OCI-LY3 (cell line): ENCODE data around the gene UGT3A2.

ENCODE experiments used
- H2AFZ ChIP-seq: fragments of 200-600, 300-600 bp; shearing (Covaris generic); 2 replicates; pipeline ENCODE4 v1.6.0; 2014; ENCODE audit warnings: antibody characterized with exemption, low read depth, low read length
- H3K27ac ChIP-seq: fragments of 200-600, 300-600 bp; sonication (generic); 2 replicates; pipeline ENCODE4 v1.5.1; 2014; ENCODE audit warnings: mild to moderate bottlenecking, low read length, moderate library complexity, mixed read lengths
- H3K27me3 ChIP-seq: fragments of 200-600, 300-600 bp; sonication (generic); 2 replicates; pipeline ENCODE4 v1.6.1; 2014; ENCODE audit warnings: low read depth, low read length, mixed read lengths
- H3K36me3 ChIP-seq: fragments of 200-600, 300-600 bp; sonication (generic); replicated peaks from 2 replicates; pipeline ENCODE3; 2014; ENCODE audit warnings: low read depth, low read length, mixed read lengths
- H3K4me1 ChIP-seq: fragments of 300-600, 200-600 bp; sonication (generic); 2 replicates; pipeline ENCODE4 v1.6.1; 2014; ENCODE audit warnings: low read length, mixed read lengths
- H3K4me2 ChIP-seq: fragments of 200-600, 300-600 bp; sonication (generic); 2 replicates; pipeline ENCODE4 v1.6.1; 2014; ENCODE audit warnings: low read length, mixed read lengths
- H3K4me3 ChIP-seq: fragments of 300-600, 200-600 bp; sonication (generic); 2 replicates; pipeline ENCODE4 v1.5.1; 2014; ENCODE audit warnings: antibody characterized with exemption, mild to moderate bottlenecking, low read length, moderate library complexity
- H3K79me2 ChIP-seq: fragments of 300-600, 200-600 bp; shearing (Covaris generic); 2 replicates; pipeline ENCODE4 v1.6.1; 2014; ENCODE audit warnings: mild to moderate bottlenecking, low read length, mixed read lengths
- H3K9ac ChIP-seq: fragments of 300-600, 200-600 bp; shearing (Covaris generic); 2 replicates; pipeline ENCODE4 v1.6.0; 2014; ENCODE audit warnings: mild to moderate bottlenecking, low read length, moderate library complexity
- H3K9me3 ChIP-seq: fragments of 200-600, 300-600 bp; shearing (Covaris generic); 2 replicates; pipeline ENCODE4 v1.6.1; 2014; ENCODE audit warnings: low read length, mixed read lengths; ENCODE audit not compliant: insufficient read depth
- H4K20me1 ChIP-seq: fragments of 200-600, 300-600 bp; sonication (generic); 2 replicates; pipeline ENCODE4 v1.6.1; 2016; ENCODE audit warnings: low read length, mixed read lengths; ENCODE audit not compliant: insufficient read depth
- CTCF ChIP-seq: fragments of 200-600, 300-600 bp; sonication (generic); IDR thresholded peaks from 2 replicates; pipeline ENCODE4 v1.5.1; 2014; ENCODE audit warnings: antibody characterized with exemption, low read length, low read depth
- EZH2phosphoT487 ChIP-seq: fragments of 200-600 bp; shearing (Covaris generic); IDR thresholded peaks from 2 replicates; pipeline ENCODE4 v1.6.1; 2018; ENCODE audit warnings: antibody characterized with exemption, mixed run types, low read depth

Gene UGT3A2

GRCh38 chr5:36017622-36018021, 49.1 kb downstream of the UGT3A2 start:
- TF ChIP-seq CTCF (no peak), EZH2phosphoT487 (no peak)
- Histone ChIP-seq H4K20me1 (no peaks in the 10 kb centered on the region), H3K4me2 (no peak overlapping the region), H3K9me3 (no peaks in the 10 kb centered on the region), H3K9ac (no peak overlapping the region), H3K4me3 (no peak overlapping the region), H2AFZ (no peak overlapping the region), H3K27me3 (no peaks in the 10 kb centered on the region), H3K27ac (no peak overlapping the region), H3K36me3 (no peaks in the 10 kb centered on the region), H3K4me1 (no peaks in the 10 kb centered on the region), H3K79me2 (no peaks in the 10 kb centered on the region)

- H3K9me3 ChIP-seq: no peaks in the 10 kb centered on the region
- no peaks in the 10 kb centered on the region for H3K79me2 ChIP-seq
- H2AFZ ChIP-seq: no peak overlapping the region
- no peaks in the 10 kb centered on the region for H3K36me3 ChIP-seq
- H3K27me3 ChIP-seq: no peaks in the 10 kb centered on the region
- H3K4me1 ChIP-seq: no peaks in the 10 kb centered on the region
- H3K4me3 ChIP-seq: no peak overlapping the region
- H3K4me2 ChIP-seq: no peak overlapping the region
- TF ChIP-seq CTCF (no peak), EZH2phosphoT487 (no peak)
- H3K27ac ChIP-seq: no peak overlapping the region
- no peak overlapping the region for H3K9ac ChIP-seq
- no peaks in the 10 kb centered on the region for H4K20me1 ChIP-seq
Observed at GRCh38 chr5:36017004-36017403, 49.7 kb downstream of the UGT3A2 start.

- no peaks in the 10 kb centered on the region for H3K36me3 ChIP-seq
- H4K20me1 ChIP-seq: no peaks in the 10 kb centered on the region
- H3K4me1 ChIP-seq: no peaks in the 10 kb centered on the region
- no peak overlapping the region for H3K27ac ChIP-seq
- no peak overlapping the region for H3K4me3 ChIP-seq
- H3K27me3 ChIP-seq: no peaks in the 10 kb centered on the region
- no peak for TF ChIP-seq EZH2phosphoT487
- TF ChIP-seq CTCF: no peak
- no peak overlapping the region for H3K9ac ChIP-seq
- H3K9me3 ChIP-seq: no peaks in the 10 kb centered on the region; the same call in 1 of the 2 replicates
- H3K79me2 ChIP-seq: no peaks in the 10 kb centered on the region
- no peak overlapping the region for H3K4me2 ChIP-seq
- H2AFZ ChIP-seq: no peak overlapping the region
Observed at GRCh38 chr5:36013182-36013581, 53.5 kb downstream of the UGT3A2 start.

- Histone ChIP-seq H3K36me3 (no peaks in the 10 kb centered on the region), H3K4me2 (no peak overlapping the region), H3K9ac (no peak overlapping the region), H3K27me3 (no peaks in the 10 kb centered on the region), H3K79me2 (no peaks in the 10 kb centered on the region), H4K20me1 (no peaks in the 10 kb centered on the region), H3K4me1 (no peaks in the 10 kb centered on the region), H3K9me3 (no peaks in the 10 kb centered on the region; the same call in 1 of the 2 replicates), H3K27ac (no peak overlapping the region), H3K4me3 (no peak overlapping the region), H2AFZ (no peak overlapping the region)
- TF ChIP-seq CTCF (no peak), EZH2phosphoT487 (no peak)
Observed at GRCh38 chr5:36009698-36010097, 57.0 kb downstream of the UGT3A2 start.
